ENCODE data around the gene ASB18. TPM values are rescaled to one million over a fixed set of nuclear protein-coding genes. Genes with fewer than 3 reads are reported as not detected.

The ASB18 gene
- total and polyA plus RNA-seq, 3 experiments from 2014 or later: not detected

DNA sequence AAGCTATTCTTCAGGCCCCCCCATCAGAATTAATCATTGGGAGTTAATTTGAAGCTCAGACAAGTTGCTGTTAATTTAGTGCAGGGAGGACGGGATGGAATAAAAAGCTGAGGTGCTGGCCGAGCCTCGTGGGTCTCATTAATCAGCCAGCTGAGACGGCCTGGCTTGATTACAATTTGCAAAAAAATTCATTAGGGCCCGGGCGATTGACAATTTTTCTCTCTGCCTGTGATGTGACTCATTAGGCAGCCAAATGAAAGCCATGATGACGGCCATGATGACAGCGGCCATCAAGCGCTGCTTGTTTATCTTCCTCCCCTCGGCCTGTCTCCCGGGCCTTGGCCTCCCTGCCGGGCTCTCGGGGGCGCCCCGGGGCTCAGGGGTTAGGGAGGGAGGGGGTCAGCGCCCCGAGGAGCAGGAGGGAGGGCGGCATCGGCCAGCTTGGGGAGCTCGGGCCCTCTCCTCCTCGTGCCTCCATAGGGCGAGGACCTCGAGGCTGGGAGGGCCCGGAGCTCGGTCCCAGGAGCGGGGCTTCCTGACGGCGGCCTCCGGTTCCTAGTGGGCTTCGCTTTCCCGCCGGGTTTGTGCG is 101.2 kb downstream of the ASB18 start:
- H3K27me3 ChIP-seq (ENCODE audit: insufficient read depth, low read length, poor library complexity, severe bottlenecking): peaks cover 4% of the 10 kb centered on the region
- no peak overlapping the region for H3K4me3 Mint-ChIP-seq
- CTCF ChIA-PET: no interaction called here

DNA sequence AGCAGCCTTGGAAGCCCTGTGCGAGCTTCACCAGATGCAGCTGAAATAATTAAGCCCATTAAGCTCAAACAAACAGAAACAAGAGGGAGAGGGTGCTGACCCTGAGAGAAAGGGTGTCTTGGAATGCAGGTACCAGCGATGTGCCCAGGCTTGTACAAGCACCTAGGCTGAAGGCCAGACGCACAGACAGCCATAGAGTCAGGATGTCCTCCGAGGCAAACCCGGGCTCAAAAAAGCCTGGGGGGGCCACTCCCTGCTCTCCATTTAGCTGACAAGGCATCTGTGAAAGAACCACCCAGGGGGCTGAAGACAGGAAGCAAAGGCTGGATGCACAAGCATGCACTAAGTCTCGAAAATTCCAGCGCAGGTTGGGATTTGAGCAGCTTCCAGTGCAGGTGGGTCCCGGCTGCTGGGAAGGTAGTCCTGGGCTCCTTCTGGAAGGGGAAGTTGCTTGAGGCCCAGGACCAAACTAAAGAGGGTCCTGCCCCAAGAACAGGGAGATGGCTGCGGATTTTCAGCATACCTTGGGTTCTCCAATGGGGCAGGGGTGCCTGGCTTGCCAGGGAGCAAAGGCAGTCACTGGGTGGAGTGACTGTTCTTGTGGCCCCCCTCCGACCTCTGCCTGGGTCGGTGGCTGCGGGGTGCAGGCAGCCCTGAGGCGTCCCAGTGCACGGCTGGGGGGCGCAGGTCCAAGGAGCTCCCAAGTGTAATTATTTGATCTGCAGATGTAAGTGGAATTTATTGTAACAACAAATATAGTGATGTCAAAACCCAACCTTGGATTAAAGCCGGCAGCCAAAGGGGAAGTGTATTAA is 102.0 kb downstream of the ASB18 start:
- H3K36me3 Mint-ChIP-seq: no peaks in the 10 kb centered on the region
- Histone ChIP-seq H3K4me1 (ENCODE audit: insufficient read depth, low read length) (no peaks in the 10 kb centered on the region), H3K9me3 (ENCODE audit: low read length) (no peaks in the 10 kb centered on the region), H3K4me3 (ENCODE audit: low read length) (no peak overlapping the region), H3K36me3 (ENCODE audit: insufficient read depth, low read length) (no peaks in the 10 kb centered on the region), H3K27ac (ENCODE audit: low read depth, low read length) (no peak overlapping the region), H3K27me3 (ENCODE audit: insufficient read depth, low read length, poor library complexity, severe bottlenecking) (peaks cover 4% of the 10 kb centered on the region)
- peak overlapping the region in 1 of 7 donors; percentile 61 for H3K4me3 Mint-ChIP-seq
- no peaks in the 10 kb centered on the region for H3K9me3 Mint-ChIP-seq
- H3K27me3 Mint-ChIP-seq: peaks cover 40 to 64% of the 10 kb centered on the region in 2 donors
- DNase-seq: no peak
- peaks cover 14 to 23% (median 17%) of the 10 kb centered on the region in 3 donors for H3K4me1 Mint-ChIP-seq
- H3K27ac Mint-ChIP-seq: no peak overlapping the region
- ChIA-PET POLR2A (no interaction called here), CTCF (no interaction called here)

More for the DNA sequence above, 101.2 kb downstream of the ASB18 start:
- POLR2A ChIA-PET: no interaction called here
- Mint-ChIP-seq H3K27me3 (peaks cover 32 to 56% of the 10 kb centered on the region in 2 donors), H3K9me3 (no peaks in the 10 kb centered on the region), H3K36me3 (no peaks in the 10 kb centered on the region), H3K4me1 (peaks cover 14 to 23% (median 17%) of the 10 kb centered on the region in 3 donors), H3K27ac (no peak overlapping the region)
- Histone ChIP-seq H3K9me3 (ENCODE audit: low read length) (no peaks in the 10 kb centered on the region), H3K4me1 (ENCODE audit: insufficient read depth, low read length) (no peaks in the 10 kb centered on the region), H3K4me3 (ENCODE audit: low read length) (no peak overlapping the region), H3K27ac (ENCODE audit: low read depth, low read length) (no peak overlapping the region), H3K36me3 (ENCODE audit: insufficient read depth, low read length) (no peaks in the 10 kb centered on the region)
- DNase-seq: no peak

GRCh38 chr2:236161531-236161930 is 102.7 kb downstream of the ASB18 start:
- H3K4me1 Mint-ChIP-seq: peaks cover 10 to 18% (median 13%) of the 10 kb centered on the region in 3 donors
- no peak for DNase-seq
- Histone ChIP-seq H3K36me3 (ENCODE audit: insufficient read depth, low read length) (no peaks in the 10 kb centered on the region), H3K4me3 (ENCODE audit: low read length) (no peak overlapping the region), H3K4me1 (ENCODE audit: insufficient read depth, low read length) (no peaks in the 10 kb centered on the region), H3K27me3 (ENCODE audit: insufficient read depth, low read length, poor library complexity, severe bottlenecking) (peaks cover 4% of the 10 kb centered on the region), H3K27ac (ENCODE audit: low read depth, low read length) (no peak overlapping the region), H3K9me3 (ENCODE audit: low read length) (no peaks in the 10 kb centered on the region)
- peak overlapping the region in 1 of 7 donors; percentile 61 for H3K4me3 Mint-ChIP-seq
- no peaks in the 10 kb centered on the region for H3K9me3 Mint-ChIP-seq
- no peak overlapping the region for H3K27ac Mint-ChIP-seq
- peaks cover 37 to 66% of the 10 kb centered on the region in 2 donors for H3K27me3 Mint-ChIP-seq
- no peaks in the 10 kb centered on the region for H3K36me3 Mint-ChIP-seq
- ChIA-PET POLR2A (no interaction called here), CTCF (no interaction called here)

DNA sequence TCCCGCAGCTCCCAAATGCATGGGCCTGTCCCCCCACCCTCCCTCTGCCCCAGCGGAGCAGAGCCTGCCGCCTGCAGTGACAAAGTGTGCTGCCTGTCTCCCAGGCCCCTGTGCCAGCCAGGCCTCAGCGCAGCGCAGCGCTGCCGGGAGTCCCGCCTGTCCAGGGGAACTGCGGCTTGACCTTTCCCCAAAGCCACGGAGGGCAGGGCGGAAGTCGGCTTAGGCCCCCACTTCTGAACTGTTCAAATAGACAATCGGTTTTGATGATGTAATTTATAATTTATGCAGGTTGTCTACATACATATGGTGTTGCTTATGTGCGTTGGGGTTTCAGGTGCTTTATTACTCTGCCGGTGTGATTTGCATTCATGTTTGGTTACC is 103.1 kb downstream of the ASB18 start:
- Histone ChIP-seq H3K27me3 (ENCODE audit: insufficient read depth, low read length, poor library complexity, severe bottlenecking) (peaks cover 4% of the 10 kb centered on the region), H3K4me1 (ENCODE audit: insufficient read depth, low read length) (no peaks in the 10 kb centered on the region), H3K36me3 (ENCODE audit: insufficient read depth, low read length) (no peaks in the 10 kb centered on the region), H3K4me3 (ENCODE audit: low read length) (no peak overlapping the region), H3K9me3 (ENCODE audit: low read length) (no peaks in the 10 kb centered on the region), H3K27ac (ENCODE audit: low read depth, low read length) (no peak overlapping the region)
- Mint-ChIP-seq H3K9me3 (no peaks in the 10 kb centered on the region), H3K27ac (no peak overlapping the region), H3K36me3 (no peaks in the 10 kb centered on the region), H3K27me3 (peaks cover 32 to 63% of the 10 kb centered on the region in 2 donors), H3K4me1 (peaks cover 6 to 13% (median 8%) of the 10 kb centered on the region in 3 donors), H3K4me3 (no peak overlapping the region)
- POLR2A ChIA-PET: no interaction called here
- CTCF ChIA-PET: no interaction called here
- DNase-seq: no peak

DNA sequence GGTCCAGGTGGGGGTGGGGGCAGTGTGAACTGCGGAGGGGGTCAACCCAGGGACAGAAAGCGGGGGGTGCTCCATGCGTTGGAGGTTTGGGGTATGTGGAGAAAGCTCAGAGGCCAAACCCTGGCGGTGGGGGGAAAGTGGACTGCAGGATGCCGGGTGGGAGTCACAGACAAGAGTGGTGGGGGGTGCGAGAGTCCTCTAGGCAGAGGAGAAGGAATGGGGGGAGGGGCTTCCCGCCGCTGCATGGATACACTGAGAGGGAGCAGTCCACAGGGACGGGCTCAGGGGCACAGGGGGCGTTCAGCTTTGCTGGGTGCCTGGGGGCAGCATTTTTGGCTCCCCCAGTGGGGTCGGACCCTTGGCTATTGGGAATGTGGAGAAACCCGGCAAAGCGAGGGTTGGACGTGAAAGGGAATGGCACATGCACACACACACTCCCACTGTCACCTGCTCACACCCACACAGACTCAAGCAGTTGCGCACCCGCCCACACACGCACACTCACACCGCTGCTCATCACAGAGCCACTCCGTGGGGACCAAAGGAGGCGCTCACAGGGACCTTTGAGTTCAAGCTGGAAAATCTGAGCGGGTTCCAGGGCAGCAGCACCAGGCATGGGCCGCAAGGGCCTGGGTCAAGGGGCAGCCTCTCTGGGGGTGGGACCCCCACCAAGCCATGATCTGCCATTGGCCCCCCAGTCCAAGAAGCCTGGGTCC is 103.7 kb downstream of the ASB18 start:
- Histone ChIP-seq H3K36me3 (ENCODE audit: insufficient read depth, low read length) (no peaks in the 10 kb centered on the region), H3K27me3 (ENCODE audit: insufficient read depth, low read length, poor library complexity, severe bottlenecking) (peaks cover 4% of the 10 kb centered on the region), H3K27ac (ENCODE audit: low read depth, low read length) (no peak overlapping the region), H3K9me3 (ENCODE audit: low read length) (no peaks in the 10 kb centered on the region), H3K4me1 (ENCODE audit: insufficient read depth, low read length) (no peaks in the 10 kb centered on the region), H3K4me3 (ENCODE audit: low read length) (no peak overlapping the region)
- ChIA-PET POLR2A (no interaction called here), CTCF (no interaction called here)
- H3K4me3 Mint-ChIP-seq: no peak overlapping the region
- peaks cover 33 to 59% of the 10 kb centered on the region in 2 donors for H3K27me3 Mint-ChIP-seq
- H3K27ac Mint-ChIP-seq: no peak overlapping the region
- H3K4me1 Mint-ChIP-seq: peaks cover 5 to 12% (median 7%) of the 10 kb centered on the region in 3 donors
- H3K36me3 Mint-ChIP-seq: no peaks in the 10 kb centered on the region
- no peaks in the 10 kb centered on the region for H3K9me3 Mint-ChIP-seq
- no peak for DNase-seq

DNA sequence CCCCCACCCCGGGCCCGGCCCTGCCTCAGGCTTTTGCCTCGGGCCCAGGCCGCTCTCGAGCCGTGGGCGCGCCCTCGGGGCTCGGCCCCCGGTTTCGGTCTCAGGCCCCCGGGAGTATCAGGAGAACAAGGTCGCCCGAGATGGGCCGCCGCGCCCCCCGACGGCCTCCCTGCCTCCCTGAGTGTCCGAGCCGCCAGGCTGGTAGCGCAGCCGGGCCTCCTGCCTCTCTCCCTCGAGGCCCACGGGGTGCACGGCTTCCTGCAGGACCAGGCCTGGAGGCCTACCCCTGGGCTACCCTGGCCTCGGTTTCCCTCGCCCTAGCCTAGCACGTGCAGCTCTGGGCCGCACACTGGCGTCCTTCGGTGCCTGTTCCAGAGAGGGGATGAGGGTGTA is 104.4 kb downstream of the ASB18 start:
- Histone ChIP-seq H3K27ac (ENCODE audit: low read depth, low read length) (no peak overlapping the region), H3K4me1 (ENCODE audit: insufficient read depth, low read length) (no peaks in the 10 kb centered on the region), H3K4me3 (ENCODE audit: low read length) (no peak overlapping the region), H3K36me3 (ENCODE audit: insufficient read depth, low read length) (no peaks in the 10 kb centered on the region), H3K27me3 (ENCODE audit: insufficient read depth, low read length, poor library complexity, severe bottlenecking) (peaks cover 4% of the 10 kb centered on the region), H3K9me3 (ENCODE audit: low read length) (no peaks in the 10 kb centered on the region)
- Mint-ChIP-seq H3K9me3 (peaks cover 0 to under 1% (median 0%) of the 10 kb centered on the region in 5 donors), H3K4me3 (no peak overlapping the region), H3K27me3 (peaks cover 29 to 58% of the 10 kb centered on the region in 2 donors), H3K36me3 (no peaks in the 10 kb centered on the region), H3K4me1 (peaks cover 2 to 6% (median 3%) of the 10 kb centered on the region in 3 donors), H3K27ac (no peak overlapping the region)
- CTCF ChIA-PET: no interaction called here
- no peak for DNase-seq
- POLR2A ChIA-PET: no interaction called here

DNA sequence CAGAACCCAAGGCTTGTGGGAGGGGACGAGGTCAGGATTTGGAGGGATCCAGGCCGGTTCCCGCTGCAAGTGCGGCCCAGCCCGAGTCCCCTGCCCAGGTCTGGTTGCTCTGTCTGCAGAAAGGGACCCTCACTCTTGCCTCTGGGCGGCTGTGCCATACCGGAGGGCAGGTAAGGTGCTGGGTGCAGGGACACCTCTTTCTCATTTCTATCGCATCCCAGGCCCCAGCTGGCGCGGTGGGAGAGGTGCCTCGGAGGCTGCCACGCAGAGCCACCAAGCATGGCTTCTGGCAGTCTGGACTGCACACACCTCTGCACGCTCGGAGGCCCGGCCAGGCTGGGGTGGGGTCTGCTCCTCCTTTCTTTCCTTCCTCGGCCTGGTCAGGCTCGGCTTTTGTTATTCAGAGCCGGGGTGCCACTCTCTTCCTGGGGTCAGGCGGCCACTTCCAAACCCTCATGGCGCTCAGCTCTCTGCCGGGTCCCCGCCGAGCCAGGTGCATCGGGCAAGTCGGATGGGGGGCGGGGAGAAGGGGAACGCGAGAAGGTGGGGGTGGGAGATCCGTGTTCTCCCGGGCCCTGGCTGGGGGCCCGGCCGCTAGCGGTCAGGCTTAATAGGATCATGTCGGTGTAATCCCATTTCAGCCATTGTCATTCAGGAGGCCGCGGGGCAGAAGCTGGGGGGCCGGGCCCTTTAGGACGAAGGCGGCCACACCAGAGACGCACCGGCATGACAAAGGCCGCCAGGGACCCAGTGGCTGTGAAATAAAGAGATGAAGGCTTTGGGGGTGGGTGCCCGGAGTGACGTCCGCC is 105.0 kb downstream of the ASB18 start:
- H3K4me1 ChIP-seq (ENCODE audit: insufficient read depth, low read length): no peaks in the 10 kb centered on the region
- Mint-ChIP-seq H3K4me3 (no peak overlapping the region), H3K9me3 (peaks cover 0 to 5% (median 5%) of the 10 kb centered on the region in 5 donors), H3K27me3 (peaks cover 28 to 62% of the 10 kb centered on the region in 2 donors), H3K36me3 (peaks cover 0 to 6% (median 0%) of the 10 kb centered on the region in 3 donors), H3K4me1 (peaks cover 0 to 4% (median 2%) of the 10 kb centered on the region in 3 donors), H3K27ac (no peak overlapping the region)
- CTCF ChIA-PET: no interaction called here
- no peak for DNase-seq
- no peaks in the 10 kb centered on the region for H3K36me3 ChIP-seq (ENCODE audit: insufficient read depth, low read length)
- peaks cover 4% of the 10 kb centered on the region for H3K27me3 ChIP-seq (ENCODE audit: insufficient read depth, low read length, poor library complexity, severe bottlenecking)
- H3K27ac ChIP-seq (ENCODE audit: low read depth, low read length): no peak overlapping the region
- no peak overlapping the region for H3K4me3 ChIP-seq (ENCODE audit: low read length)
- H3K9me3 ChIP-seq (ENCODE audit: low read length): no peaks in the 10 kb centered on the region
- POLR2A ChIA-PET: no interaction called here

Measured in CD8-positive, alpha-beta memory T cell (primary cell).